K562 (cell line): Measurements from ENCODE around the gene HSPA1L. TPM values are rescaled to one million over a fixed set of nuclear protein-coding genes. Genes with fewer than 3 reads are reported as not detected.

Experiments
- AFF1 ChIP-seq, 2 experiments: fragments of 450-650 bp; IDR thresholded peaks; 2 replicates each; pipeline ENCODE4 v1.6.1; 2018; ENCODE audit warnings: mild to moderate bottlenecking in 2 of 2, low read depth in 1 of 2; ENCODE audit not compliant: partially characterized antibody in 2 of 2
- CBFA2T3 ChIP-seq: fragments of 450-650 bp; IDR thresholded peaks from 2 replicates; pipeline ENCODE4 v1.6.1; 2017
- CBX5 ChIP-seq: IDR thresholded peaks from 2 replicates; pipeline ENCODE4 v1.6.1; 2014; ENCODE audit warnings: low read depth, borderline replicate concordance
- CEBPG ChIP-seq, 3 experiments: fragments of 200-800 bp in 1 of 3; sonication (Bioruptor generic) in 1 of 3; sonication (generic) in 1 of 3; formaldehyde crosslinking in 1 of 3; IDR thresholded peaks in 2 of 3; conservative IDR thresholded peaks in 1 of 3; 2 replicates each; pipeline versions ENCODE4 v1.6.1 to v1.8.0; 2016 to 2022; ENCODE audit warnings: missing compliant biosample characterization in 2 of 3, missing genetic modification characterization in 2 of 3, mild to moderate bottlenecking in 1 of 3, missing genetic modification reagents in 1 of 3
- DNMT1 ChIP-seq: fragments of 450-650 bp; IDR thresholded peaks from 2 replicates; pipeline ENCODE4 v1.6.1; 2016; ENCODE audit warnings: antibody characterized with exemption, mild to moderate bottlenecking
- E4F1 ChIP-seq: fragments of 250-450 bp; sonication (Bioruptor Pico); IDR thresholded peaks from 2 replicates; pipeline ENCODE4 v1.5.0; 2021; ENCODE audit warnings: mild to moderate bottlenecking, borderline replicate concordance
- GABPA ChIP-seq: fragments of 200-800 bp; sonication (Bioruptor generic); conservative IDR thresholded peaks from 2 replicates; pipeline ENCODE4 v1.6.1; 2016; ENCODE audit warnings: low read depth, missing genetic modification characterization, missing compliant biosample characterization
- GABPB1 ChIP-seq: sonication (generic); formaldehyde crosslinking; IDR thresholded peaks from 2 replicates; pipeline ENCODE4 v1.8.0; 2022; ENCODE audit warnings: mild to moderate bottlenecking, missing genetic modification reagents
- HSF4 ChIP-seq: fragments of 250-450 bp; sonication (Bioruptor Pico); IDR thresholded peaks from 2 replicates; pipeline ENCODE4 v2.1.2; 2022; ENCODE audit warnings: mild to moderate bottlenecking, moderate library complexity, borderline replicate concordance
- NFIC ChIP-seq: fragments of 450-650 bp; IDR thresholded peaks from 2 replicates; pipeline ENCODE4 v1.6.1; 2017; ENCODE audit warnings: mild to moderate bottlenecking, inconsistent platforms
- POLR2H ChIP-seq: IDR thresholded peaks from 2 replicates; pipeline ENCODE4 v1.6.1; 2016; ENCODE audit warnings: missing genetic modification characterization, low read depth, mild to moderate bottlenecking, control low read depth, missing compliant biosample characterization, moderate library complexity
- POU5F1 ChIP-seq: fragments of 150-350 bp; IDR thresholded peaks from 2 replicates; pipeline ENCODE4 v1.6.1; 2014; ENCODE audit warnings: borderline replicate concordance, low read length, low read depth, mild to moderate bottlenecking; ENCODE audit not compliant: partially characterized antibody
- RB1 ChIP-seq: fragments of 450-650 bp; IDR thresholded peaks from 2 replicates; pipeline ENCODE4 v1.6.1; 2017; ENCODE audit warnings: low read depth, mild to moderate bottlenecking
- SP2 ChIP-seq: IDR thresholded peaks from 2 replicates; pipeline ENCODE4 v1.6.1; 2011; ENCODE audit warnings: mild to moderate bottlenecking, low read depth, low read length, moderate library complexity; ENCODE audit not compliant: poor library complexity, severe bottlenecking; ENCODE audit errors: extremely low read depth
- STAT6 ChIP-seq: sonication (generic); formaldehyde crosslinking; IDR thresholded peaks from 2 replicates; pipeline ENCODE4 v1.8.1; 2023; ENCODE audit warnings: mild to moderate bottlenecking, missing genetic modification reagents
- TCFL5 ChIP-seq: fragments of 250-450 bp; sonication (Bioruptor Pico); conservative IDR thresholded peaks from 2 replicates; pipeline ENCODE4 v1.6.1; 2021; ENCODE audit warnings: mild to moderate bottlenecking, moderate library complexity, matching md5 sums
- ZBTB17 ChIP-seq: fragments of 450-650 bp; formaldehyde crosslinking; IDR thresholded peaks from 2 replicates; pipeline ENCODE4 v1.4.0; 2020; ENCODE audit warnings: mild to moderate bottlenecking
- ZEB2 ChIP-seq: fragments of 450-650 bp; IDR thresholded peaks from 2 replicates; pipeline ENCODE4 v1.6.1; 2016
- ZNF408 ChIP-seq: fragments of 250-450 bp; sonication (Bioruptor Pico); IDR thresholded peaks from 2 replicates; pipeline ENCODE4 v1.4.0; 2020; ENCODE audit warnings: low read depth, mild to moderate bottlenecking, moderate library complexity
- polyA plus RNA-seq, 8 experiments: library from polyadenylated mRNA; depleted of rRNA in 4 of 8; stranded (reverse) in 5 of 8; unstranded in 3 of 8; fragments of >200 nt; fragmentation: Nextera tagmentation in 2 of 8; fragmentation: Illumina TruSeq in 1 of 8; extraction: Ambion mirVana in 2 of 8; extraction: Trizol in 1 of 8; gene quantifications; 2 replicates each; pipeline versions ENCODE4 v1.2.1 to v1.2.3, GENCODE V29; 2011 to 2014; ENCODE audit warnings: inconsistent platforms in 1 of 8, missing spikeins in 1 of 8
- total RNA-seq, 7 experiments: library from RNA; depleted of rRNA in 6 of 7; stranded (reverse); fragments of >200 nt in 6 of 7; fragmentation: Illumina TruSeq in 2 of 7; extraction: Trizol in 2 of 7; gene quantifications; 2 replicates each; pipeline versions ENCODE4 v1.2.1 to v1.2.3, GENCODE V29; 2011 to 2021; ENCODE audit warnings: low replicate concordance in 1 of 7

The HSPA1L gene
- total and polyA plus RNA-seq, 9 of the 15 experiments (the other 6 are each of a cell fraction or from before 2014, with no cell fraction given) = 0.14 to 2.1 (median 1.3) TPM

- TF ChIP-seq GABPA (no peak), GABPB1 (CRISPR knock-in tag) (peak; percentile 51), POU5F1 (no peak), CBX5 (no peak), TCFL5 (CRISPR knock-in tag) (no peak), SP2 (no peak), NFIC (no peak), CBFA2T3 (no peak), AFF1 (IDR thresholded peaks at IDR 0.05; ENCODE audit: low read depth in 1 of 2, partially characterized antibody in 2 of 2) (peak in 1 of 2 experiments; percentile 73), HSF4 (CRISPR knock-in tag) (no peak), E4F1 (no peak), POLR2H (tag) (no peak), CEBPG (CRISPR knock-in tag; IDR thresholded peaks at IDR 0.05) (peak; percentile 65), CEBPG (tag; conservative IDR thresholded peaks at IDR 0.05 in 1 of 2, IDR thresholded peaks at IDR 0.05 in 1 of 2) (peak; percentile 69 to 70), DNMT1 (no peak), STAT6 (peak; percentile 88), ZEB2 (no peak), ZBTB17 (CRISPR knock-in tag) (no peak), RB1 (no peak), ZNF408 (CRISPR knock-in tag) (no peak)
These were observed 6.4 kb upstream of the HSPA1L start (continued) for GRCh38 chr6:31821301-31822035.
